ENCODE results near the gene TMEM101. TPM values are rescaled to one million over a fixed set of nuclear protein-coding genes. Genes with fewer than 3 reads are reported as not detected.

TMEM101 gene
- polyA plus RNA-seq, 1 of the 3 experiments (the other 2 are of a cell fraction), result 62.9 TPM

DNA sequence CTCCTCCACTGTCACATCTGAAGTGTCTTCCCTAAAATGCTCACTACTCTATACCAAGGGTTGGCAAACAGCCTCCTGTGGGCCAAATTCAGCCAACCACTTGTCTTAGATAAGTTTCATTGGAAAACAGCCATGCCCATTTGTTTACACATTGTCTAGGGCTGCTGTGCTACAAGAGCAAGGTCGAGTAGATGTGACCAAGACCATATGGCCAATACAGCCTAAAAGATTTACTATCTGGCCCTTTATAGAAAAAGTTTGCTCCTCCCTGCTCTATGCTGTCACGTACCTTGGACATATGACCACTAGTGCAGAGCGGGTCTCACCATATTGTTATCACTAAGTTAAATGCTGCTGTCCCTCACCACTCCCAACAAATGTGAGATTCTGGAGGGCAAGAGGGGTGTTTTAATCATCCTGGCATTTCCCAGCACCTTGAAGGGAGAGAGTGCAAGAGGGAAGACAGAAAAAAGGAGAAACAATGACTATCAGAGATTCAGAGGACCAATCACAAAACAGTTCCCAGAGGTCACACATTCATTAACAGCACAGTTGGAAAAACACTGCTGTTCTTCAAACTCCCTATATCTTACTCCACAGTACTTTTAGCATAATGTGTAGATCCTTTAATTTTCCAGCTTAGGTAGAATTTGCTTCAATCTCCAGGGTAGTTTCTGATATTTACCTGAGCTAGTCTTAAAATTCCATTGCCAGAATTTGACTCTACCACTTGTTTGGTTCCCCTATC, 38.5 kb upstream of the TMEM101 start:
- Histone ChIP-seq H3K79me2 (ENCODE audit: insufficient read depth) (peaks cover 96% of the 10 kb centered on the region), H3K9me2 (no peaks in the 10 kb centered on the region), H3F3A (replicated peaks; ENCODE audit: insufficient read depth) (peaks cover 2% of the 10 kb centered on the region), H3K4me2 (no peak overlapping the region), H3K4me3 (ENCODE audit: low read depth in 2 of 2, low read length in 1 of 2) (no peak overlapping the region), H3K27ac (ENCODE audit: low read depth in 2 of 2, low read length in 1 of 2) (no peak overlapping the region), H3K4me1 (ENCODE audit: control insufficient read depth in 1 of 2, insufficient read depth in 2 of 2, low read depth in 1 of 2, low read length in 1 of 2) (no peaks in the 10 kb centered on the region), H3K9ac (no peak overlapping the region), H2AFZ (ENCODE audit: low read depth) (no peak overlapping the region), H3K9me3 (no peaks in the 10 kb centered on the region), H4K20me1 (ENCODE audit: insufficient read depth) (peaks cover 21% of the 10 kb centered on the region; the same call in 1 of the 2 replicates), H3K27me3 (ENCODE audit: insufficient read depth) (no peaks in the 10 kb centered on the region), H3K36me3 (replicated peaks in 1 of 2; ENCODE audit: control insufficient read depth in 1 of 2, insufficient read depth in 2 of 2, low read length in 1 of 2) (peaks cover 22 to 49% of the 10 kb centered on the region in 2 experiments)
- WGBS (ENCODE audit: low lambda C conversion rate), result 68% methylated on average over 3 of the region's 3 CpGs
- no peak for DNase-seq
- no peak for TF ChIP-seq CHD2 (IDR thresholded peaks at IDR 0.05; ENCODE audit: low read length, partially characterized antibody)
- TF ChIP-seq, protein P1, sequence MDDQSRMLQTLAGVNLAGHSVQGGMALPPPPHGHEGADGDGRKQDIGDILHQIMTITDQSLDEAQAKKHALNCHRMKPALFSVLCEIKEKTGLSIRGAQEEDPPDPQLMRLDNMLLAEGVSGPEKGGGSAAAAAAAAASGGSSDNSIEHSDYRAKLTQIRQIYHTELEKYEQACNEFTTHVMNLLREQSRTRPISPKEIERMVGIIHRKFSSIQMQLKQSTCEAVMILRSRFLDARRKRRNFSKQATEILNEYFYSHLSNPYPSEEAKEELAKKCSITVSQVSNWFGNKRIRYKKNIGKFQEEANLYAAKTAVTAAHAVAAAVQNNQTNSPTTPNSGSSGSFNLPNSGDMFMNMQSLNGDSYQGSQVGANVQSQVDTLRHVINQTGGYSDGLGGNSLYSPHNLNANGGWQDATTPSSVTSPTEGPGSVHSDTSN (IDR thresholded peaks at IDR 0.05), result no peak
- TF ChIP-seq YY1 (IDR thresholded peaks at IDR 0.05; ENCODE audit: low read depth), result no peak
- no peak for TF ChIP-seq JUND (IDR thresholded peaks at IDR 0.05)
- TF ChIP-seq EP300 (IDR thresholded peaks at IDR 0.05; ENCODE audit: borderline replicate concordance in 1 of 2, low read depth in 1 of 2, low read length in 1 of 2), result no peak
- TF ChIP-seq GABPA (IDR thresholded peaks at IDR 0.05; ENCODE audit: low read depth), result no peak
- no peak for TF ChIP-seq TAF1 (IDR thresholded peaks at IDR 0.05; ENCODE audit: borderline replicate concordance, low read depth, low read length)
- TF ChIP-seq, protein P2, sequence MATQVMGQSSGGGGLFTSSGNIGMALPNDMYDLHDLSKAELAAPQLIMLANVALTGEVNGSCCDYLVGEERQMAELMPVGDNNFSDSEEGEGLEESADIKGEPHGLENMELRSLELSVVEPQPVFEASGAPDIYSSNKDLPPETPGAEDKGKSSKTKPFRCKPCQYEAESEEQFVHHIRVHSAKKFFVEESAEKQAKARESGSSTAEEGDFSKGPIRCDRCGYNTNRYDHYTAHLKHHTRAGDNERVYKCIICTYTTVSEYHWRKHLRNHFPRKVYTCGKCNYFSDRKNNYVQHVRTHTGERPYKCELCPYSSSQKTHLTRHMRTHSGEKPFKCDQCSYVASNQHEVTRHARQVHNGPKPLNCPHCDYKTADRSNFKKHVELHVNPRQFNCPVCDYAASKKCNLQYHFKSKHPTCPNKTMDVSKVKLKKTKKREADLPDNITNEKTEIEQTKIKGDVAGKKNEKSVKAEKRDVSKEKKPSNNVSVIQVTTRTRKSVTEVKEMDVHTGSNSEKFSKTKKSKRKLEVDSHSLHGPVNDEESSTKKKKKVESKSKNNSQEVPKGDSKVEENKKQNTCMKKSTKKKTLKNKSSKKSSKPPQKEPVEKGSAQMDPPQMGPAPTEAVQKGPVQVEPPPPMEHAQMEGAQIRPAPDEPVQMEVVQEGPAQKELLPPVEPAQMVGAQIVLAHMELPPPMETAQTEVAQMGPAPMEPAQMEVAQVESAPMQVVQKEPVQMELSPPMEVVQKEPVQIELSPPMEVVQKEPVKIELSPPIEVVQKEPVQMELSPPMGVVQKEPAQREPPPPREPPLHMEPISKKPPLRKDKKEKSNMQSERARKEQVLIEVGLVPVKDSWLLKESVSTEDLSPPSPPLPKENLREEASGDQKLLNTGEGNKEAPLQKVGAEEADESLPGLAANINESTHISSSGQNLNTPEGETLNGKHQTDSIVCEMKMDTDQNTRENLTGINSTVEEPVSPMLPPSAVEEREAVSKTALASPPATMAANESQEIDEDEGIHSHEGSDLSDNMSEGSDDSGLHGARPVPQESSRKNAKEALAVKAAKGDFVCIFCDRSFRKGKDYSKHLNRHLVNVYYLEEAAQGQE (IDR thresholded peaks at IDR 0.05; ENCODE audit: low read depth, low read length), result no peak
- no peak for TF ChIP-seq RCOR1 (IDR thresholded peaks at IDR 0.05; ENCODE audit: low read length)
- no peak for TF ChIP-seq TEAD4 (IDR thresholded peaks at IDR 0.05; ENCODE audit: borderline replicate concordance, insufficient read depth)
- TF ChIP-seq NFIC (IDR thresholded peaks at IDR 0.05; ENCODE audit: borderline replicate concordance), result no peak
- TF ChIP-seq, protein P3, sequence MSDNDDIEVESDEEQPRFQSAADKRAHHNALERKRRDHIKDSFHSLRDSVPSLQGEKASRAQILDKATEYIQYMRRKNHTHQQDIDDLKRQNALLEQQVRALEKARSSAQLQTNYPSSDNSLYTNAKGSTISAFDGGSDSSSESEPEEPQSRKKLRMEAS (IDR thresholded peaks at IDR 0.05; ENCODE audit: low read depth), result no peak
- no peak for TF ChIP-seq POLR2AphosphoS5 (IDR thresholded peaks at IDR 0.05; ENCODE audit: low read depth, low read length)
- TF ChIP-seq, protein P4, sequence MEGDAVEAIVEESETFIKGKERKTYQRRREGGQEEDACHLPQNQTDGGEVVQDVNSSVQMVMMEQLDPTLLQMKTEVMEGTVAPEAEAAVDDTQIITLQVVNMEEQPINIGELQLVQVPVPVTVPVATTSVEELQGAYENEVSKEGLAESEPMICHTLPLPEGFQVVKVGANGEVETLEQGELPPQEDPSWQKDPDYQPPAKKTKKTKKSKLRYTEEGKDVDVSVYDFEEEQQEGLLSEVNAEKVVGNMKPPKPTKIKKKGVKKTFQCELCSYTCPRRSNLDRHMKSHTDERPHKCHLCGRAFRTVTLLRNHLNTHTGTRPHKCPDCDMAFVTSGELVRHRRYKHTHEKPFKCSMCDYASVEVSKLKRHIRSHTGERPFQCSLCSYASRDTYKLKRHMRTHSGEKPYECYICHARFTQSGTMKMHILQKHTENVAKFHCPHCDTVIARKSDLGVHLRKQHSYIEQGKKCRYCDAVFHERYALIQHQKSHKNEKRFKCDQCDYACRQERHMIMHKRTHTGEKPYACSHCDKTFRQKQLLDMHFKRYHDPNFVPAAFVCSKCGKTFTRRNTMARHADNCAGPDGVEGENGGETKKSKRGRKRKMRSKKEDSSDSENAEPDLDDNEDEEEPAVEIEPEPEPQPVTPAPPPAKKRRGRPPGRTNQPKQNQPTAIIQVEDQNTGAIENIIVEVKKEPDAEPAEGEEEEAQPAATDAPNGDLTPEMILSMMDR (IDR thresholded peaks at IDR 0.05), result no peak
- no peak for TF ChIP-seq SIN3A (IDR thresholded peaks at IDR 0.05; ENCODE audit: borderline replicate concordance, low read depth, low read length)
- ChIA-PET POLR2A (interaction anchor here (0.9 to 1.0 kb wide), 2 partner anchors 13 to 14 kb away, joined by 3 read pairs; no protein-coding TSS in a partner anchor), CTCF (interaction anchor here (0.7 kb wide), 1 partner anchor 11 kb away, joined by 4 read pairs; no protein-coding TSS in a partner anchor)

All from SK-N-SH (cell line).